ENCODE results near the gene IFIT3.

The IFIT3 gene, protein sequence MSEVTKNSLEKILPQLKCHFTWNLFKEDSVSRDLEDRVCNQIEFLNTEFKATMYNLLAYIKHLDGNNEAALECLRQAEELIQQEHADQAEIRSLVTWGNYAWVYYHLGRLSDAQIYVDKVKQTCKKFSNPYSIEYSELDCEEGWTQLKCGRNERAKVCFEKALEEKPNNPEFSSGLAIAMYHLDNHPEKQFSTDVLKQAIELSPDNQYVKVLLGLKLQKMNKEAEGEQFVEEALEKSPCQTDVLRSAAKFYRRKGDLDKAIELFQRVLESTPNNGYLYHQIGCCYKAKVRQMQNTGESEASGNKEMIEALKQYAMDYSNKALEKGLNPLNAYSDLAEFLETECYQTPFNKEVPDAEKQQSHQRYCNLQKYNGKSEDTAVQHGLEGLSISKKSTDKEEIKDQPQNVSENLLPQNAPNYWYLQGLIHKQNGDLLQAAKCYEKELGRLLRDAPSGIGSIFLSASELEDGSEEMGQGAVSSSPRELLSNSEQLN

DNA sequence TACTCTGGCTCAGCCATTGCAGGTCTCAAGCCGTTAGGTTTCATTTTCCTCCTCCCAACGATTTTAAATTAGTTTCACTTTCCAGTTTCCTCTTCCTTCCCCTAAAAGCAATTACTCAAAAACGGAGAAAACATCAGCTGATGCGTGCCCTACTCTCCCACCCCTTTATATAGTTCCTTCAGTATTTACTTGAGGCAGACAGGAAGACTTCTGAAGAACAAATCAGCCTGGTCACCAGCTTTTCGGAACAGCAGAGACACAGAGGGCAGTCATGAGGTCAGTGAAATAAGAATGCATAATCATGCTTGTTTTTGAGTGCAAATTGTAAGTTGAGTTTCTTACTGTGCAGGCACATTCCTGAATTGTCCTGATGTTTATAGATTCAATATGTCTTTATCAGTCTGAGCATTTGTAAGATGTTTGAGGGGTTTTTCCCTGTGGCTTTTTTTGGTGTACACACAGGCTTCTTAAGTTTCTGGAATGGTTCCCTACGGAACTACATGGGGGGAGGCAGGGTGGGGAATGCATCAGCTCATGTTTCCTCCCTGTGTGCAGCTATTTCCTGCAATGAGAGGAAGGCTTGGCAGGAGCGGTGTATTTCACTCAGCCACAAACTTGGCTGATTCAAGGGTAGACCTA lies at the start of gene IFIT3:
IFIT3 (plus strand) TSS at position 195 of the 639 bp plus-strand sequence; CDS start at position 272, 77 bp downstream.
- no peaks in the 10 kb centered on the region; the same call in 1 of the 2 replicates for H3K9me3 ChIP-seq (ENCODE audit: insufficient read depth, low read length)
- TF ChIP-seq SUZ12 (IDR thresholded peaks at IDR 0.05; ENCODE audit: extremely low read depth, insufficient read depth, insufficient read length) (no peak), YY1 (IDR thresholded peaks at IDR 0.05; ENCODE audit: insufficient read depth, insufficient read length) (no peak), ZNF274 (IDR thresholded peaks at IDR 0.05; ENCODE audit: low read depth, low read length) (no peak)
- no peaks in the 10 kb centered on the region for H3K36me3 ChIP-seq (ENCODE audit: insufficient read depth, insufficient read length, low read length)
- H3K27me3 ChIP-seq (ENCODE audit: insufficient read depth, insufficient read length): no peaks in the 10 kb centered on the region
- no peaks in the 10 kb centered on the region for H3K4me1 ChIP-seq (ENCODE audit: insufficient read depth, insufficient read length)
- H3K4me3 ChIP-seq (ENCODE audit: insufficient read length, low read depth): no peak within 1 kb of the TSS
- no peak within 1 kb of the TSS for H3K9ac ChIP-seq (ENCODE audit: insufficient read length, low read depth)
- DNase-seq (ENCODE audit: low read depth, low spot score): no peak

DNA sequence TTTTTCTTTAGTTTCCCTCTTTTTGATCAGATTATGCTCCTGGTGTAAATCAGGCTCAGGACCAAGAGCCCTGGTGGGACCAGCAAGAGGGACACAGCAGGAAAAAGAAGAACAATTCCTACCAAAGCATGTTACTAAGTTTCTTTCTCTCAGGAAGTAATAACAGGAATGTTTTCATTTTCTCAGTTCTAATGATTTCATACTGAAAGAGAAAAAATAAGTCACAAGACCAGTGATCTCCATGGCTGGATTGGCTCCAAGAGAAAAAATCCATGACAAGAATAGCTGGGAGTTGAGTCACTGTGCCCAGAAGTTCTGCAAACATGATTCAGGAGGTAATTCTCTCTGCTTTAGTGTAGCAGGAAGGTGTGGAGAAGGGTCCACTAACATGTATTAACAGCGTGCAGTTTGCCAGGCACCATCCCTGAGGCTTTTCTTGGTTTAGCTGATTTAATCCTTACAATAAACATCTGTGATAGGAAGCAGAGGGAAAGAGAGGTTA lies 49.7 kb upstream of the IFIT3 start:
- Histone ChIP-seq H3K4me1 (ENCODE audit: insufficient read depth, insufficient read length) (no peaks in the 10 kb centered on the region), H3K9ac (ENCODE audit: insufficient read length, low read depth) (no peak overlapping the region), H3K9me3 (ENCODE audit: insufficient read depth, low read length) (no peaks in the 10 kb centered on the region), H3K36me3 (ENCODE audit: insufficient read depth, insufficient read length, low read length) (no peaks in the 10 kb centered on the region), H3K27me3 (ENCODE audit: insufficient read depth, insufficient read length) (no peaks in the 10 kb centered on the region), H3K4me3 (ENCODE audit: insufficient read length, low read depth) (no peak overlapping the region)
- DNase-seq (ENCODE audit: low read depth, low spot score): no peak
- TF ChIP-seq YY1 (IDR thresholded peaks at IDR 0.05; ENCODE audit: insufficient read depth, insufficient read length) (no peak), ZNF274 (IDR thresholded peaks at IDR 0.05; ENCODE audit: low read depth, low read length) (no peak), SUZ12 (IDR thresholded peaks at IDR 0.05; ENCODE audit: extremely low read depth, insufficient read depth, insufficient read length) (no peak)

DNA sequence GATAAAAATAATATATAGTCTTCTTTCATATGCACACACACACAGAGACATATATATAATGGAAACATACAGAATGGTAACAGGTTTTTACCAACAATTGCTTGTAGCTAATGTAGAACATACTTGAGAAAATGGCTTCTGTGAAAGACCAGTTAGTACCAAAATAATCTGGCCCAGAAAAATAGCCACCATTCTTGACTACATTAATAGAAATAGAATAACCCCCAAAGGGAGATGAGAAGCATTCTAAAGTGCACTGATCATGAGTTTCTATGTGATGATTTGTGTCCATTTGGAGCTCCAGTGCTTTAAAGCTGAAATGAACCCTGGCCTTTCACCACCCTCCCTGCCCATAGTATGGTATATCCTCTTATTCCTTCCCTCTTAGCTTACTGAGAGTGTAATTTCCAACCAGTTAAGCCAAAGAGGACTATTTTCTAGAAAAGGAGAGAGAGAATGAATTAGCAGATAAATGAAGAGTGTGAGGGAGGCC lies 48.9 kb upstream of the IFIT3 start:
- no peak for TF ChIP-seq YY1 (IDR thresholded peaks at IDR 0.05; ENCODE audit: insufficient read depth, insufficient read length)
- TF ChIP-seq SUZ12 (IDR thresholded peaks at IDR 0.05; ENCODE audit: extremely low read depth, insufficient read depth, insufficient read length): no peak
- no peak for TF ChIP-seq ZNF274 (IDR thresholded peaks at IDR 0.05; ENCODE audit: low read depth, low read length)
- Histone ChIP-seq H3K36me3 (ENCODE audit: insufficient read depth, insufficient read length, low read length) (no peaks in the 10 kb centered on the region), H3K4me3 (ENCODE audit: insufficient read length, low read depth) (no peak overlapping the region), H3K4me1 (ENCODE audit: insufficient read depth, insufficient read length) (peaks cover 3% of the 10 kb centered on the region), H3K9ac (ENCODE audit: insufficient read length, low read depth) (no peak overlapping the region), H3K9me3 (ENCODE audit: insufficient read depth, low read length) (no peaks in the 10 kb centered on the region), H3K27me3 (ENCODE audit: insufficient read depth, insufficient read length) (no peaks in the 10 kb centered on the region)
- no peak for DNase-seq (ENCODE audit: low read depth, low spot score)

DNA sequence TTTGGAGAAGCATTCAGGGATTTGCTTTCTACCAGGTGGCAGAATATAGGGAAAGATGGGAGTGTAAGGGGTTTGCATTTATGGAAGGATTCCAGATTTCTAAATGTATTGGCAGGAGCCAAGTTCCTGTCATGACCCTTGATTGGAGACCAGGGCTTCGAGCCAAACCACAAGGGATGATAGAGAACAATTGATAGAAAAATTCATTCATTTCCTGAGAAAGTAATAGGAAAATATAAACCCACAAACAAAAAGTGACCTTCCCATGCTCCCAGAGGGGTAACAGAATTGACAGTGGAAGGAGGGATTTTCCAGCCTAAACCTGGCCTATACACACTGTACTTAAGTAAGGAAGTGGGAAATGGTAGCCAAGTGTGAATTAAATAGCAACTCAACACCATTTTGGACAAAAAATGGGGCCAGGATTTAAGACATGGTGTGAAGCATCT lies 48.4 kb upstream of the IFIT3 start:
- H3K36me3 ChIP-seq (ENCODE audit: insufficient read depth, insufficient read length, low read length): no peaks in the 10 kb centered on the region
- peaks cover 3% of the 10 kb centered on the region for H3K4me1 ChIP-seq (ENCODE audit: insufficient read depth, insufficient read length)
- H3K27me3 ChIP-seq (ENCODE audit: insufficient read depth, insufficient read length): no peaks in the 10 kb centered on the region
- no peaks in the 10 kb centered on the region for H3K9me3 ChIP-seq (ENCODE audit: insufficient read depth, low read length)
- H3K4me3 ChIP-seq (ENCODE audit: insufficient read length, low read depth): no peak overlapping the region
- no peak overlapping the region for H3K9ac ChIP-seq (ENCODE audit: insufficient read length, low read depth)
- TF ChIP-seq ZNF274 (IDR thresholded peaks at IDR 0.05; ENCODE audit: low read depth, low read length) (no peak), YY1 (IDR thresholded peaks at IDR 0.05; ENCODE audit: insufficient read depth, insufficient read length) (no peak), SUZ12 (IDR thresholded peaks at IDR 0.05; ENCODE audit: extremely low read depth, insufficient read depth, insufficient read length) (no peak)
- DNase-seq (ENCODE audit: low read depth, low spot score): no peak

DNA sequence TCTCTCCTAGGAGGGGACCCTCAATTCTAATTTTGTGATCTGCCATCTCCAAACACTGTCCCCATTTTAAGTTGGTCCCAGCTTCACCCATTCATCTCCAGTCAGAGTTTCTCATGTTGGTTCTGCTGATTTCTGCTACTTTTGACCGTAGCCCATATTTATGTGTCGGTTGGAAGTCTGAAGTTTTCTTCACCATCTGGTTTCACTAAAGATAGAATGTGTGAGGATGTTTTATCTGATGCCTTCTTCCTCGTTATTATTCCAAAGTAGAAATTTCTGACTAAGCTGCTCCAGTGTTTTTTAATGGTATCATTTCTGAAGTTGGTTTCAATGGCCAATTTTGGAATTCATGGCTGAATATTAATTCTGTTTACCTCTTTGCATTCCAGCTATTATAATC lies 47.3 kb upstream of the IFIT3 start:
- TF ChIP-seq YY1 (IDR thresholded peaks at IDR 0.05; ENCODE audit: insufficient read depth, insufficient read length): no peak
- TF ChIP-seq SUZ12 (IDR thresholded peaks at IDR 0.05; ENCODE audit: extremely low read depth, insufficient read depth, insufficient read length): no peak
- no peak for TF ChIP-seq ZNF274 (IDR thresholded peaks at IDR 0.05; ENCODE audit: low read depth, low read length)
- Histone ChIP-seq H3K4me3 (ENCODE audit: insufficient read length, low read depth) (no peak overlapping the region), H3K36me3 (ENCODE audit: insufficient read depth, insufficient read length, low read length) (no peaks in the 10 kb centered on the region), H3K27me3 (ENCODE audit: insufficient read depth, insufficient read length) (no peaks in the 10 kb centered on the region), H3K9me3 (ENCODE audit: insufficient read depth, low read length) (no peaks in the 10 kb centered on the region), H3K4me1 (ENCODE audit: insufficient read depth, insufficient read length) (peaks cover 3% of the 10 kb centered on the region), H3K9ac (ENCODE audit: insufficient read length, low read depth) (no peak overlapping the region)
- no peak for DNase-seq (ENCODE audit: low read depth, low spot score)

DNA sequence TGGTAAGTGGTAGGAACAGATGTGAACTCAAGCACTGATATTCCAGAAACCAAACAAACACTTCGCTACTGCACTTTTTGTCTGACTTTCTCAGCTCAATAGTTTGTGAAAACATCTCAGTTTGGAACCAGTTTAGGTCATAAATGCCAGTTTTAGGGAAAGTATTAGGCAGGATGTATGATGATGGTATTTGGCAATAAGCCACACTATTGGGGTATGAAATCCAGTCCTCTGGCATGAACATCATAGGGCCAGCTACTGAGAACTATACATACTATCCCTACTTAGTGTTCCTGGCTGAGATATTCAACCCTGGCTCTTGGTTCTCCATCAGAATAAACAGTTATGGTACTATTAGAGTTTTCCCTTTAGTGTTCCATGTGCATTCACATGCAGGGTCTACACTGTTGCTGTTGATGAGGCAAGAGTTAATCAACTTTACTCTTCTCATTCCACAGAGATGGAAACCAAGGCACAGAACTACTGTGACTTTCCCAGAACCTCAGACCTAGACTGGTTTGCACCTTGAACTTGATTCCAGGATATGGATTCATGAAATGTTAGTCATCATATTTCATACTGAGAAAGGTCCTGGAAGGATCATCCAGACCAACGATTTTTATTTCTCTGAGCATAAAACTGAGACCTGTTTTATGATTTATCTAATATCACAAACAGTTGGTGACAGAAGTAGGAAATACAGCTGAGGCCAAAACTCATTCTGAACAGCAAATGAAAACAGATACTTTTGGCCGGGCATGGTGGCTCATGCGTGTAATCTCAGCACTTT lies 46.0 kb upstream of the IFIT3 start:
- H3K27me3 ChIP-seq (ENCODE audit: insufficient read depth, insufficient read length): no peaks in the 10 kb centered on the region
- no peak for DNase-seq (ENCODE audit: low read depth, low spot score)
- H3K9ac ChIP-seq (ENCODE audit: insufficient read length, low read depth): no peak overlapping the region
- H3K9me3 ChIP-seq (ENCODE audit: insufficient read depth, low read length): no peaks in the 10 kb centered on the region; the same call in 1 of the 2 replicates
- H3K4me3 ChIP-seq (ENCODE audit: insufficient read length, low read depth): no peak overlapping the region
- H3K4me1 ChIP-seq (ENCODE audit: insufficient read depth, insufficient read length): peaks cover 3% of the 10 kb centered on the region
- no peak for TF ChIP-seq SUZ12 (IDR thresholded peaks at IDR 0.05; ENCODE audit: extremely low read depth, insufficient read depth, insufficient read length)
- TF ChIP-seq YY1 (IDR thresholded peaks at IDR 0.05; ENCODE audit: insufficient read depth, insufficient read length): no peak
- TF ChIP-seq ZNF274 (IDR thresholded peaks at IDR 0.05; ENCODE audit: low read depth, low read length): no peak
- H3K36me3 ChIP-seq (ENCODE audit: insufficient read depth, insufficient read length, low read length): no peaks in the 10 kb centered on the region

Measured in NT2/D1 (cell line).